ENCODE measurements around the gene SP110.
"Not testable (repeated sequence)": the region's sequence is repeated elsewhere in the genome, so short reads cannot be mapped to it uniquely, and the experiment has no call there.

The SP110 gene

DNA sequence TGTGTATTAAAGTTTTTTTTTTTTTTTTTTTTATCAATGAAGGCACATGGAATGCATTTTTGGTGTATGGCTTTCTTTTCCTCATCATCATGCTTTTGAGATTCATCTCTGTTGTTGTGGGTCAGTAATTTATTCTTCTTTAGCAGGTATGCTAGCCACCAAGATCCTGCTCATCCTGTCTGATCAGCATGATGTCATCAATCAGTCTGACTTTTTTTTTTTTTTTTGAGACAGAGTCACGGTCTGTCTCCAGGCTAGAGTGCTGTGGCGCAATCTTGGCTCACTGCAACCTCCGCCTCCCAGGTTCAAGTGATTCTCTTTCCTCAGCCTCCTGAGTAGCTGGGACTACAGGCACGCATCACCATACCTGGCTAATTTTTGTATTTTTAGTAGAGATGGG, 3.0 kb upstream of the SP110 start:
- not testable (repeated sequence) for DNase-seq

DNA sequence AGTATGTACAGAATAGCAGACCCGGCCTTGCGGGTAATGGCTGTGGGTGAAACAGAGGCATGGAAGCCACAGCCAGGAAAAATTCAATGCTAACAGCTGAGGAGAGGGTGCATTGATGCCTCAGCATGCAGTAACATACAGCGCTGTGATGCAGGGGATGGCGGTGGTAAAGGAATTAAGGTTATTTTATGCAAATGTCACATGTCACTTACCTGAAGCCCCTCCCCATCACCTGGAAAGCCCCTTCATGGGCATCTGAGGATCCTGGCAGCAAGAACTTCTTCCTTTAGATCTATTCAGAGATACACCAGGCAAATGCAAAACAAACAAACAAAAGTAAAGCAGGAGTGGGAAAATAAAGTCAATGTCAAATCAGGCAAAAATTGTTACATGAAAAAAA, 1.7 kb upstream of the SP110 start:
- no peak for DNase-seq

DNA sequence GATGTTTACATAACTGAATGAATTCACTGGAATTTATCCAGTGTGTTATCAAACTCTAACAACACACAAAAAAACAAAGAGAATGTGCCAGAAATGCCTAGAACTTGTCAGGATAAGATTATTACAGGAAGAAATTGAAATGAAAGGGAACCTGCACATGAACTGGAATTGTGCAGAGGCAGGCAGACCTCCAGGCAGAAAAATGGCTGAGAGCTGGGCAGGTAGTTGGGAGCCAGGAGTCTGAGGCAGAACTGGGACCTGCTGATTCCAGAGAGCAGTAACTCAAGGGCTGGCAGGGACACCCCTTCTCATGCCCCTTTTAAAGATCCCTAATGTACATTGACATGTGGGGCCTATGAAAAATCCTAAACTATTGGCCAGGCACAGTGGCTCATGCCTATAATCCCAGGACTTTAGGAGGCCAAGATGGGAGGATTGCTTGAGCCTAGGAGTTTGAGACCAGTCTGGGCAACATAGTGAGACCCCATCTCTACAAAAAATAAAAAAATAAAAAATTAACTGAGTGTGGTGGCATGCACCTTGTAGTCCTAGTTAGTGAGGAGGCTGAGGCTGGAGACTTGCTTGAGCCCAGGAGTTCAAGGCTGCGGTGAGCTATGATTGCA, 674 bp upstream of the SP110 start:
- DNase-seq = peak; percentile 3

DNA sequence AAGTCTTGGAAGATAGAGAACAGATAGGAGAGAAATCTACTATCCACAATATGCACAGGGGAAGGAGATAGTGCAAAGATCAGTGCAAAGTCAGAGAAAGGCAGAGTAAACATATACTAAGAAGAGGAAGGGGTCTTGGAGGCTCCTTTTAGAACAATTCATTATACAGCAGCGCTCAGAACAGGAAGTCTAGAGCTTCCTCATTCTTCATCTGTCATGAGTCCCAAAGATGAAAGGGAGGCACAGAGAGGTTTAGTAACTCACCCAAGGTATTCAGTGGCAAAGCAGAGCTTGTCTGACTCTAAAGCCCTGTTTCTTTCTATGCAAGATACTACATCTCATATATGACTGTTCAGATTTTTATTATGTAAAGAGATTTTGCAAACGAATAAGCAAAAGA, 1.4 kb downstream of the SP110 start:
- DNase-seq = peak; percentile 24

DNA sequence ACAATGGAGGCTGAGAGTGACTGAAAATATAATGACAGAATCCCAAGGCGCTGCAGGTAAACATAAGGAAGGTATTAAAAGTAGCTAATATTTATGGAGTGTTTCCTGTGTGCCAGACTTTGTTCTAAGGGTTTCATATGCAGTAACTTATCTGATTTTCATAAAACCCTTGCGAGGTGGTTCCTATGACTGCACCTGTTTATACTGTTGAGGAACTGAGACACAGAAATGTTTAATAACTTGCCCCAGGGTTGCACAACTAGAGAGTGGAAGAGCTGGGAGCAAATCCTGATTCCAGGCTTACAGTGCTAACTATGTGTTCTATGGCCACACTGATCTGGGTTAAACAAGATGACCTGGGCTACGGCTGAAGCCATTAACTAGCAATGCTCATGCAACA, 2.4 kb downstream of the SP110 start:
- DNase-seq = no peak

DNA sequence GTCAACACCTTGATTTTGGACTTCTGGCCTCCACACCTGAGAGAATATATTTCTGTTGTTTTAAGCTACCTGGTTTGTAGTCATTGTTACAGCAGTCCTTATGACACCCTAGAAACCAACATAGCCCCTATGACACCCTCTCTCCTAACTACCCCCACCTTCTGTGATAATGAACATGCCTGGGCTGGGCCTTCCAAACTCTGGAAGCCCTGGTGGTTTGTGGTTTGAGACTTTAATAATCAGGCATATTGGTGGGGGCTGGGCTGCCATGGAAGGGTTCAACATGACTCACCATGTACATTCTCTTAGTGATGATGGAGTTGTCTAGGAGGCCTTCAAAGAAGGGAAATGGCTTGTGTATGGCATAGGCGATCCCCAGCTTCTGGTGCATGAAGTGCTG, 3.3 kb downstream of the SP110 start:
- peak; percentile 50 for DNase-seq

DNA sequence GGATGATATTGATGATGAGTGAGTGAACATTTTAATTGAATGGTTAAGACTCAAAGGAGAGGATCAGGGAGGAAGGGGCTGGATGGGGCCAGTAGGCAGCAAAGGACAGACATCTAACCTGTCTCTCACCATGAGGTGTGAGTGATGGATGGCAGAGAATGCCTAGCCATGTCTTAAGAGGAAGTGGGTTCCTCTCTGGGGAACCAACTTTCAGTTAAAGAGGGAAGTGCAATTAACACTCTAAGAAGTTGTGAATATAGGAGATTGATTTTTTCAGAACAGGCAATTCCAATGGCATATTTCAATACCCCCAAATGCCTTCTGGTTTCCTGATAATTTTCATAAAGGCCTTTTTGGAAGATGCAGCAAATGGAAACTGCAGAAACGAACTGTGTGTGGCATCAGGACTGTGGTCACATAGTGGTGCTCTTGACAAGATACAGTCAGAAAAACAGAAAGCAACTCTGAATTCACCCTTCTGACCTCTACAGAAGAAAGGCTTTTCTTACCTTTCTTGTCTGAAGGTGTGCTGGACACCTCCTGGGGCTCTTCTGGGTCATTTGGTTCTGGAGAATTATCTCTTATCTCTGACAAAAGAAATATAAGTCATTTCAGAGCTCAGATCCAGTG, 10.2 kb downstream of the SP110 start:
- no peak for DNase-seq

DNA sequence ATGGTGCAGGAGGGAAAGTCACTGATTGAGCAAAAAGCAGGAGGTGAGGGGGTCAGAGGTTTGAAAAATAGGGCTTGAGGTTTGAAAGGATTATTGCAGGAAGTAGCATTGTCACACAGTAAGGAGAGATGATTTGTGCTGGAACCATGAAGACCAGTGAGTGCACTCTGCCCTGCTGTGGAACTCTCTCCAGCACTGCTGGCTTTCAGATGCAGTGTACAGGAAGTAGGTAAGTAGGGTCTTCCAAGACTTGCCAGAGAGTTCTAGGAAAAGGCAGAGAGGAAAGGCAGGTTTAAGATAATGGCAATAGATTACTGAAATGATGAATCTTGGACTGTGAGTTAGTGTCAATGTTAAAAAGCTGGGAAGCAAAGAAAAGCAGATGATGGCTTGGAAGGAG, 11.2 kb downstream of the SP110 start:
- no peak for DNase-seq

DNA sequence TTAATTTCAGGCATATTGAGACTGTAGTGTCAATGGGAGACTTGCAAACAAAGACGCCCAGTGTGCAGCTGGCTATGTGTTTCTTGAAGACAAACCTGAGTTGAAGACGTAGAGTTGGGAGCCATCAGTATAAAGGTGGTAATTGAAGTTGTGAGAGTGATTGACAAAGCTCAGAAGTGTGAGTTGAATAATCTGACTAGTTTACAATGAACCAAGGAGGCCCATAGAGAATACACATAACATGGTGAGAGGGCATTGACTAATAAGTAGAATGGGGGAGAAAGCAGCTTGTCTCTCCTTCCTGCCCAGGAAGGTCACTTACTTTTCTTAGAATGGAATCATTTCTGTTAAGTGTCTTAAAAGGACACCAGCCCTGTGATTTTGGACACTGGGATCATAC, 14.1 kb downstream of the SP110 start:
- no peak for DNase-seq

DNA sequence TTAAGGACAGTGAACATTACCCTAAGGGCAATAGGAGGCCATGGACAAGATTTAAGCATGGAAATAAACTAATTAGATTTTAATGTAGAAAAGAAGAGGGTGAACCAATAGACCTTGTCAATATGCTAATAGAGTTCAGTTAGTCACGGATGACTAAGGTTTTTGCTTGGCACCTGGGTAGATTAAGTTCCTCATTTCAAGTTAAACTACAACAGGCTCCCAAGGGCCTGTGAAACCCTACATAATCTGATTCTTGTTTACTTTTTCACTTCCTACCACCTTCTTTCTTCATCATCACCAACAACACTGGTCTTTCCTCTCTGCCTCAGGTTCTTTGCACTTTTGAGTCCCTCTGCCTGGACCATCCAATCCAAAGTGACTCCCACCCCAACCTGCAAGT, 14.8 kb downstream of the SP110 start:
- DNase-seq = no peak

DNA sequence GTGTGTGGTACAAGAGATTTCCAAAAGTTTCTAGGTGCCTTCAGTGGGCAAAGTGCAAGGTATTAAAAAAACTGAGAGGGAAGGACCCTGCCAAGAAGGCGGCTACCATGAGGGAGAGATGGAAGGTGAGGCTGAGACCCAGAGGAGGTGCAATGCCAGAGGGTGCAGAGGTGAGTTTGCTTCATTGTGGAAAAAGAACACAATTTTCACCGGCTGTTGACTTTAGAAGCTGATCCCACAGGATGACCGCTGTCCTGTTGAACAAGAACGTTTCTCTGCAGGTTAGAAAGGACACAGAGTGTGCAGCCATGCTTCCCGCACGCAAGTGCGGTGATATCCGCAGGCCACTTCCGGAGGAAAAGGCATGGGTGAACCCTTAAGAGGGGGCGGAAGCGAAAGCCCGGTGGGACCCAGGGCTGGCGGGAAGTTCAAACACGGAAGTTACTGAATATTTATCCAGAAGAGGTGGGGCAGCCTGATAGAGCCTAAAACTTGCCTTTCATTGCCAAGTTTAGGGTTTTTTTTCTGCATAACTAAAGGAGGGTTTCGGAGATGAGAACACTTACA, 16.6 kb downstream of the SP110 start:
- DNase-seq = peak; percentile 4

DNA sequence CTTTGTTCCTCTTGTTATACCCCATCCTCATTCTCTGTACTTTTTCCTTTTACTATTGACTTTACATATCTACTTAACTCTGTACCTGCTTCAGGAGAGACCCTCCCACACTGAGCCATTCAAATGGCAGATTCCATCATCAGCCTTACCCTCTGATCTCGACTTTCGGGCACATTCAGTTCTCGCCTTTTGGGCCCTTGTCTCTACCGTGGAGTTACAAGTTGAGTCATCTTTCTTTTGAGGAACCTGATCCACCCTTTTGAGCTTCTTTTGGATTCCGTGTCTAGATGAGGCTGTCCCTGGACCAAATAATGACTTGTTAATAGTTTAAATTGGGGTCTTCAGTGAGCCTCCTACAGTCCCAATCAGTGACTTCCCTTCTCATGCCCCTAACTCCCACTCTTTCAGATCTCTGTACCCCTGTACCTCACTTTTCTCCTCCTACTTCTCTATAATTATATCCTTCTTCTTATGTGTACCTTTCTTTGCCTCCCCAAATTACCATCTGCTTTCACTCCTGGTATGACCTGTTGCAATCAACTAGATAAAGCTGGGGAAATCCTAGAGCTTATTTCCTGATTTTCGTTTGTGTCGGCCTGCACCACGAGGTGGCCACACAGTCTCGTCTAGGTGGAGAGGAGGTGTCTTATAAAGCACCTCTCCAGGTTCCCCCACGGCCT, 17.2 kb downstream of the SP110 start:
- DNase-seq = peak; percentile 26

DNA sequence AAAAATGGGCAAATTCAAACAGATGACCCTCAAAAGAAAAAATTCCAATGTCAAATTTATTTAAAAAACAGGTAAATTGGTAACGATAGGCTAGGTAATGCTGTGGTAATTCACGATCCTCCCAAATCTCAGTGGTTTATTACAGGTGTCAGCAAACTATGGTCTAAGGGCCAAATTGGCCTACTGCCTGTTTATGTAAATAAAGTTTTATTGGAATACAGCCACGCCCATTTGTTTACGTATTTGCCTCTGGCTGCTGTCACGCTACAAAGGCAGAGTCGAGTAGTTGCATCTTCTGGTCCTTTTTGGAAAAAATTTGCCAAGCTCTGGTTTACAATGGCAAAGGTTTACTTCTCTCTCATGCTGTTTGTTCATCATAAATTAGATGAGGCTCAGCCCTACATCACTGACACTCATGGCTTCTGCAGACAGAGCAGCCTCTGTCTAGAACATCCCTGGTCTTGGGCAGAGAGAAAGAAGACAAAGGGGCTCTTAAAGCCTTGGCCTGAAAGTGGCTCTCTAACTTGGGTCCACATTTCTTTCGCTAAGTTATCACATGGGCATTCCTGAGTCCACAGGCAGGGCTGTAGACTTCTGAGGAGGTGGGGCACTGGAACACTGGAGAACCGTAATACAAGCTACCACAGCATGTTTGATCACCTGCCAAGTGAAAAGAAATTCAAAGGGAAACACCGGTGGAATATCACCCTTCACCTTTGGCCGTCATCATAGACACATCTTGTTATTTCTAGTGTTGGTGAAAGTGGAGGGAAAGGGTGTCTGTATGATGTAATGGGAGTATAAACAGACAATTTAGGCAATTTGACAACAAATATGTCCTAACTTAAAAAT, 34.8 kb downstream of the SP110 start:
- no peak for DNase-seq

DNA sequence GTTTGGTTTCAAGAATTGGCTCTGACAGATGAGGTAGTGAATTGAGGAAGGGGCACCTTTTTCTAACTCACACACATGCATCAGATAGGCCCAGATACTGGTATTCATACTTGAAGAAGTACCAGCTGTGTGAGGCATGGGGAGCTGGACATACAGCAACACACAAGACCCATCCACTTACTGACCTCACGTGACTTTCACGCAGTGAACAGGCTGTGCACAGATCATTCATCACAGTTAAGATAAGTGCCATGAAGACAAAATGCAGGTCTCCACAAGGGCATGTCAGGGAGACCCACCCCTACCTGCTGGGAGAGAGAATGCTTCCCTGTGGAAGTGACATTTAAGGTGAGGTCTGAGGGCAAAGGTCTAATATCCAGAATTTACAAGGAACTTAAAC, 38.6 kb downstream of the SP110 start:
- DNase-seq = no peak

DNA sequence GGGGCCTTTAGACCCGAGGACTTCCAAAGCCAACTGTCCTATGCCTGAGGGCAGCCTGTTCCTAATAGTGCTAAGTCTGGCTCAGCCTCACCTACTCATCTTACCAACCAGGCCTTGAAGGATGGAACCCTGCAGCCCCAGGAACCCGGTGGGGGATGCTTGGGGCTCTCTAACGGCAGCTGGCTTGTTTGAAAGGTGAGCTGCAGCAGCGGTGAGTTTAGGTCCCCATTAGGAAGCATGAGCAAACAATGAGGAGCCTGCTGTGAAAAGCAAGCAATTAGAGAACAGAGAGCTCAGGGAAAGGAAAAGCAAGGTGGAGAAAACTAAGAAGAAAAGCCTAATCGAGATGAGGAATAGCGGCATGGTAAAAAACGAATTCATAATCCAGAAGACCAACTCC, 39.9 kb downstream of the SP110 start:
- no peak for DNase-seq

DNA sequence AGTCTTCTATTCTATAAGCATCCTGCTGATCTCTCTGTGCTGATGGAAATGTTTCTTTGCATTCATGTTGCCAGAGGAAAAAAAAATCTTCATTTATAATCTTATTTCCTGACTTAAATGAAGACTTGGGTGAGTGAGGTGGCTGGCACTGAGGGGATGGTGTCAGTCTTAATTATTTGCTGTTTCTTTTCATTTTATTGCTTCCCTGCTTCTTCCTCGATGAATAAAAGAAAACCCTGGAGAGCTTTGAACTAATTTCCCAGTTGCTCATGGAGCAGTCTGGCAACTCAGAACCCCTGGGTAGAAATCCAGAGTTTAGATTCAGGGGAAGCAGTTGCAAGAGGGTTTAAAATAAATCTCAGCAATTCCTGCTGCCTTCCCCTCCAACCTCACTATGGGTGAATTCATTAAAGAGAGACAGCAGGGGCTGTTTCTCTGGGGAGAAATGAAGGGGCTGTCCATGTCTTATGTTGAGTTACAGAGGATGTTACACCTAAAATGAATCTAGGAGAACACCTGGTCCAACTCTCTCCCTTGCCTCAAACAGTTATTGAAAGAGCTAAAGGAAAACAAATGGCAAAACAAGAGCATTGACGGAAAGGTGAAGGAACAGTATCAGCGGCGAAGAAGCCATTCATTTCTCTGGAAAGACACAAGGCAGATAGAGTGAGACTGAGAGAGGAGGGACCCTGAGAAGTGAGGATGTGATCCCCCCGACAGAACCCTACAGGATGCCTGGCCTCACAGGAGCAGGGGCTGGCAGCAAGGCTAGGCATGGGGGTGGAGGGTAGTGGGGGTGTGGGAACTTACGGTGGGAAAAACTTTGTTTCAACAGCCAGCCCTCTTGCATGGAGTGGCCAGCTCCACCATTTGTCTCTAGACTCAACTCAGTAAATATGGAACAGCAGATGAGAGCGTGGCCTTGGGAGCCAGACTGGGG, 41.0 kb downstream of the SP110 start:
- DNase-seq = no peak

DNA sequence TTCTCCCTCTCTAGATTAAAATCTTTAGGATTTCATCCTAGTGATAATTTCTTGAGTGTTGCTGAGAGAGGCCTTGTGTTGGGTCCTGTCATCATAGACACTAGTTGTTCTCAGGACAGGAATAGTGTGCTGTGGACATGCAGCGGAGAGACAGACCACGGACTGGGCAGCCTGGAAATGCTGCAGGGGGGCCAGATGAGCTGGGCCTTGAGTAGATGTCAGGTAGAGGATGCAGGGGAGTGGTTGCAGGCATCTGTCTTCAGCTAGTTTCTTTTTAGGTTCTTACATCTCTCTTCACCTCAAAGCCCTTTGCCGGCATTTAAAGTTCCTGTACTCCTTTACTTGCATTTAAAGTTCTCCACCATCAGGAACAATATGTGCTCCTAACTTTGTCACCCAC, 42.8 kb downstream of the SP110 start:
- DNase-seq = no peak

DNA sequence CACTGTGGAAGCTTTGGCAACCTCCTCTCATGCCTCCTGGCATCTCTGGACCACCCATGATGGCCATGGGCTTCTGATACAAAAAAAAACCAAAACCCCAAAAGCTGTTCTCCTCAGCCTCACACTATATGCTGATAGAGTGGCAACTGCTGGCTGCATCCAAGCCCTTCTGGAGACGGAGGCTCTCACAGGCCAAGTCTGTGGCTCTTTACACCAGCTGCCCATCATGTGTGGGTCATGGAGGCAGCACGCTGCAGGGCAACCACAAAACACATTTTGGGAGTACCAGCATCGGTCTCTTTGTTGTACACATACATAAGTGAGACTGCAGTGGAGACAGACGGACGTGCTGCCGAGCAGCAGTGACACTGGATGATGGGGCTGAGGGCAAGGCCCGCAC, 45.3 kb downstream of the SP110 start:
- no peak for DNase-seq

DNA sequence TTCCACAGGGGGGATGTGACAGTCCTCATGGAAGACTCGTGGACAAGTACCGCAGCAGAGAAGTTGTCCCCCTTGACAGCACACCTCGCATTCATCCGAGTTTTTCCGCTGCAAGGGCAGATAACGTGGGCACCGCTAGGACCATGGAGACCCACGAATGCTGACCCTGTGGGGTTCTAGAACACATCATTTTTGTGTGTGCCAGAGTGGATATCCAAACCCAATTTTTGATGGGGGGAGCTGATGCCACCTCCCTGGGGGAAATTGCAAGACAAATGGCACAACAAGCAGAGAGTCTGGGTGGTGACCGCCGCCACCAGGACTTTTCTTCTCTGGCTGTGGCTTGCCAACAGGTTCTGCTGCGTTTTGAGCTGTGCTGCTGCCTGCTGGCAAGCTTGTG, 46.9 kb downstream of the SP110 start:
- no peak for DNase-seq

DNA sequence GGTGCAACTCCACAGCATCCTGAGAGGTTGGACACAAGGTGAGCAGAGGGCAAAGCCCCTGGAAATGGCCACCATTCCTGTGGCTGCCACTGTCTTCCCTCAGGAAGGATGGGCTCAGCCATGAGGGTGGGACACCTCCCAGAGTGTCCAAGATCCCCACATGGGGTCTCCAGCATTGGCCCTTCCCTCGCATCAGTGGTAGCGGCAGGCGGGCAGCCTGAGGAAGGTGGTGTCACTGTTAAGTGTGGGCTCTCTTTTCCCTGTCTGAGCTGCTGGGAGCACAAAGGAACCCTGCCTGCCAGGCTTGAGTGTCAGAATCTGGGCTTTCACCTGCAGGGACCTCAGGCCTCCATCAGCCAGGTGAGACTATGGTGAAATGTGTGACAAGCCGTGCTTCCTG, 47.6 kb downstream of the SP110 start:
- DNase-seq = no peak

DNA sequence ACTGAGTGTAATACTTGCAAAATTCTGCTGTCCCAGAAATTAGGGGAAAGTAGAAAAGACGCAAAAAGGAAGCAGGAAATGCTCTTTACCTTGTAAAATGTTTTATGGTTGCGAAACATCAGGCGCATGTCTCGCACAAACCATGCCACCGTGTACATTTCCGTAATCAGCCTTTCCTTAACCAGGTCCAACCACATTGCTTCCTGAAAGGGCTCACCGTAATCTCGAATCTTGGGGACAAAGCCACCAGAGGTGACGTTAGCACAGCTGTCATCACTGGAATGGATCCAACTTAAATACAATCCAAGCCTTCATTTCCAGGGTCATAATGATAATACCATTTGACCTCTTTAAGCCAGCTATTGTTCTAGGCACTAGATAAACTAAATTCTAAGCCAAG, 49.3 kb downstream of the SP110 start:
- peak; percentile 22 for DNase-seq

DNA sequence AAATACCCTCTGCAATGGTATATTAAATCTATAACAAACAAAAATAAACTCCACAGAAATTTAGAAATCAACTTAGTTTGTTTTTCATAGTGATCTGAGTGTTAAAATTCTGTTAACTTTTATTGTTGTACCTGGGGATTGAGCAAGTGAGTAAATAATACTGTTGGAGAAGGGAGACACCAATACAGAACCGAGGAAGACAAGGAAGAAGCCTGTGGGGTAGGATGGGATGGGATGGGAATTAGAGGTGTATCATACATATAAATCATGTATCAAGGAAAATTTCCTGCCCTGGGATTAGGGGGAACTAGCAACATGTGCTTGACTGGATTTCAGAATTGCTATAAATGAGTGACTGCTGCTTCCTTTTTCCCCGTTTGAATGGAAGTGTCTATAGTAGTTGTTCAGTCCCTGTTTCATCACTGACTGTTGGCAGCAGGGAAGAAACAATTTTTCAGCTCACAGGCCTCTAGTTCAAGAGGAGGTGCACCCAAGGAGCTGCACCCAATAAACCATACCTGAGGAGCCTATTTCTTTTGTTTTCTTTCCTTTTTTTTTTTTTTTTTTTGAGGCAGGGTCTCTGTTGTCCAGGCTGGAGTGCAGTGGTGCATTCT, 53.1 kb downstream of the SP110 start:
- no peak for DNase-seq
